Stimulated activated CD4-positive, alpha-beta T cell treated with anti-CD3 and anti-CD28 coated beads, Interleukin-4, amount 100 ng/mL, for 4 hours (primary cell): Measurements from ENCODE around the gene SHLD1.

ENCODE experiments used
- DNase-seq, 2 experiments: peaks; one replicate each; pipeline ENCODE4 v3.0.0-alpha.2; 2020

SHLD1 gene

GRCh38 chr20:5827098-5827853 lies 77.1 kb downstream of the SHLD1 start:
- no peak for DNase-seq

- DNase-seq, result no peak
Observed at GRCh38 chr20:5827861-5828260, 77.7 kb downstream of the SHLD1 start.

DNA sequence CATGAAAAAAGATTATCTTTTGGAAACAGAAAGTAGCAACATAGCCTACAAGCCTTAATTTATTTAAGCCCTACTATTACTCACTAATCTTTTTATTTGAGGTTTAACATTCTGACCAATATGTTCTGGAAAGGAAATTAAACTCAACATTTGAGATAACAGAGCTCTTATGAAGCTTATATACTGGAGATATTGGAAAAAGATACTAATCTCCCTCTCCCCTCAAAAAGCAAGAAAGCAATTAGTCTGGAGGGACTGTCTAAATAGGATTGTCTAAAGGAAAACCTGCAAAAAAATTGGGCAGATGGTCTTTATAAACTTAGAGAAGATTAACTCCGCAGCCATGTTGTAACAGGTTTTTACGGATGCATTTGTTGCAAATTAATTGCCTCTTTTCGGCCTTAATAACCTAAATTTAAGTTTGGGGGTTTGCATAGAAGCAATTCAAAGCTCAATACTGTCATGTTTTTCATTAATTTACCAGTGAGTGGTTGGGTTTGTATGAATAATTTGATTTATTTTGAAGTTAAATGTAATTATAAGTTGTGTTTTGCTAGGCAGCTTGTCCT lies 79.1 kb downstream of the SHLD1 start:
- no peak for DNase-seq

- no peak for DNase-seq
Observed at GRCh38 chr20:5831539-5832237, 81.5 kb downstream of the SHLD1 start.

GRCh38 chr20:5833309-5833941 lies 83.2 kb downstream of the SHLD1 start:
- DNase-seq, result no peak

DNA sequence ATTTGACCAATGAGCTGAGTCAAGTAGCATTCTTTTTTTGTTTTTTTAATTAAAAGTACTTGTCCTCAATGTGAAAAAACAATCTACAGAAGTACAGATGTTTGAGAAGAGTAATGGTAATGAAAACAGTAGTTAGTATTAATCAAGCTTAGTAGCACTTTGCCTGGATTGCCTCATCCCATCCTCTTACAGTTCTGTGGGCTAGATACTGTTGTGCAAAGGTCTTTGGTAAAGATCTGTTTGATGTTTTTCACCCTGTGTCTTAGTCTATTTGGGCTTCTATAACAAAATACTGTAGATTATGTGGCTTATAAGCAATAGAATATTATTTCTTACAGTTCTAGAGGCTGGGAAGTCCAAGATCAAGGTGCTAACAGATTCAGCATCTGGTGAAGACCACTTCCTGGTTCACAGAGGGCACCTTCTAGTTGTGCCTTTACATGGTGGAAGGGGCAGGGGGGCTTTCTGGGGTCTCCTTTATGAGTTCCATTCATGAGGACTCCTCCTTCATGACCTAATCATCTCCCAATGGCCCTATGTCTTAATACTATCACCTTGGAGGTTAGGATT lies 84.3 kb downstream of the SHLD1 start:
- DNase-seq, result no peak

DNA sequence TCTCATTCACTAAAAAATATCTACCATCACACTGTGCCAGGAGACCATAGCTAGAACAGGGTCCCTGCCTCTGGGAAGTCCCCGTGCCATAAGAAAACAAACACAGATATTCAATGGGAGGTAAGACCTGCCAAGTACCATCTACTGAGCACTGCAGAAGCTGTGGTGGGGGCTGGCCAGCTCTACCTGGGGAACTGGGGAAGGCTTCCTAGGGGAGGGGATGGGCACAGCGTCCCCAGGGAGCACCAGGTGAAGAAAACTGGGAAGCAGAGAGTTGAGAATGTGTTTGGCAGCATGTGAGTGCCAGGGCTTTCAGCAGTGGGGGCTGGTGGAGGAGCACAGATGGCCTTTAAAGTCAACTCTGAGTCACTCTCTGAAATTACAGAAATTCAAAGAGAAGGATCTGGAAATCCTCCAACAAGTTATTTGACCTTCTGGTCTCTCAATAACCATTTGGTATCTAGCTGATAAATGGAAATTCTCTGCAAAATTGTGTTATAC lies 85.2 kb downstream of the SHLD1 start:
- DNase-seq, result no peak

- DNase-seq, result no peak
Observed at GRCh38 chr20:5835871-5836270, 85.7 kb downstream of the SHLD1 start.

GRCh38 chr20:5836569-5836968 lies 86.4 kb downstream of the SHLD1 start:
- DNase-seq, result no peak

DNA sequence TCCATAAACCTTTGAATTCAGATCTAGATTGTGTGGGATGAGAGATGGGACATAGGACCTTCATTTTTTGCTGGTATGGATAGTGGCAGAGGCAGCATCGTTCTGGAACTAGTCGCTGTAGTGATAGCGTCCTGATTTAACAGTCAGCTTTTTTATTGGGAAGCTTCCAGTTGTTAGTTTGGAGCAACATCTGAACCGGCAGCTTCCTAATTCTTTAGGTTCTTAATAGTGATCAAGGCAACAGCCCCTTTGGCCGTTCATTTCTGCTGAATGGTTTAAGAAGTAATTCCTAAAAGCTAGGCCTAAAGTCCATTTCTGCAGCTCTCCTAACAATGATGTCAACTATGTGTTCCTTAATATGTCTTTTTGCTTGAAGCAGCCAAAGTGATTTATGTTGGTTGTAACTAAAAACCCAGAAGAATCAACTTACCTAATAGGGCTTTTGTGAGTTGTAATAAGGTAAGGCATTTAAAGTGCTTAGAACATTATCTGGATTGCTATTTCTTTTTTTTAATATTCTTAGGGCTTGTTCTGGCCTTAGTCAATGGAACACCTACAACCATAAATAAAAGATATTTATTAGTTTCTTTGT lies 90.3 kb downstream of the SHLD1 start:
- no peak for DNase-seq

DNA sequence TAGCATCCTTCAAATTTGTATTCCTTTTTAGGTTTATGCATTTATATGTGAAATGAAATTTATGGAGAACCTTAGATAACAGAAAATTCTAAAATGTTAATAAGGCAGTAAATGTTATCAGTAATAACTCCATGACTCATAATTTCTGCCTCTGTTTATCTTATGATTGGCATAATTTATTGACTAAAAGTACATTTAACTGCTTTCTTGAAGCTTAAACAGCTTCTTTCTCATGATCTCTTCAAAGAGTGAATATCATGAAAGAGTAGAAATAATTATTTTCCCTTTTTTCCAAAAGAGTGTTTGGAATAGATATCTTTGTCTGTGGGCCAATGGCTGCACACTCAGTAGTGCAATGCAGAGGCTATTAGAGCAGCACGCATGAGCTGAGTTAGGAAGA lies 91.3 kb downstream of the SHLD1 start:
- no peak for DNase-seq

DNA sequence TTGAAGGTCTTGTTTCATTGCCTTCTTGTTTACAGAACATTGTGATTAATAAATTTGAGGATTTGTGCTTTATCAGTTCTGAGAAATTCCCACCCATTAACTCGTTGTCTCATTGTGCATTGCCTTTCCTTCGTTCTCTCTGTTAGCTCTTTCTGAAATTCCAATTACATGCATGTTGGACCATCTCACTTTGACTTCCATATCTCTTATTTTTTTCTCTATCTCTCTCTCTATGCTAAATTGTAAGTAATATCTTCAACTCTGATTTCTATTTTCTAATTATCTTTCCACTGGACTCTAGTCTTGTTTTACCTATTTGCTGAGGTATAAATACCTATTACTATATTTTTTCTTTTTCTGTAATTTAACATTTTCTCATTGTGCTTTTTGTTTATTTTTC lies 92.3 kb downstream of the SHLD1 start:
- no peak for DNase-seq

DNA sequence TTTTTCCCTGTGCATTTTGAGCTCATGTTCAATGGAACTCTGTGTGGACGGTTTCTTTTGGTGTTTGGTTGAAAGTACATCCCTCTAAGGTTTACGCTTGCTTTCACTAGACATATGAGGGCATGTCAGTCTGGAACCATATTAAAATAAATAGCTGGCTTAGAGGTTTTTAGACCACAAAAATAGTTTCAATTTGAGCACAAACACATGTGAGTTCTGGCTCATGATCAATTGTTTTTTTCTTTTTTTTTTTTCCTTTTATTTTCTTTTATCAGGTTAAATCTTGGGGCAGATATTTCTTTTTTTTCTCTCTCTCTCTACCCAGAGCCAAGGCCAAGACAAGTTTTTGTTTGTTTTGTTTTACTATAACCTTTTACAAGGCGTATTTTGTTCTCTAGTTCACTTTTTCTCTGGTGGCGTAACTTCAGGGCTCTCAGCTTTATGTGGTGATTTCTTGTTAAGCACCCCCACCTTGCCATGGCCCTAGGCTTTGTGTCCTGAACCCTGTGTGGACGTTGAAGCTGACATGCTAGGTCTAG lies 92.9 kb downstream of the SHLD1 start:
- DNase-seq, result no peak

DNA sequence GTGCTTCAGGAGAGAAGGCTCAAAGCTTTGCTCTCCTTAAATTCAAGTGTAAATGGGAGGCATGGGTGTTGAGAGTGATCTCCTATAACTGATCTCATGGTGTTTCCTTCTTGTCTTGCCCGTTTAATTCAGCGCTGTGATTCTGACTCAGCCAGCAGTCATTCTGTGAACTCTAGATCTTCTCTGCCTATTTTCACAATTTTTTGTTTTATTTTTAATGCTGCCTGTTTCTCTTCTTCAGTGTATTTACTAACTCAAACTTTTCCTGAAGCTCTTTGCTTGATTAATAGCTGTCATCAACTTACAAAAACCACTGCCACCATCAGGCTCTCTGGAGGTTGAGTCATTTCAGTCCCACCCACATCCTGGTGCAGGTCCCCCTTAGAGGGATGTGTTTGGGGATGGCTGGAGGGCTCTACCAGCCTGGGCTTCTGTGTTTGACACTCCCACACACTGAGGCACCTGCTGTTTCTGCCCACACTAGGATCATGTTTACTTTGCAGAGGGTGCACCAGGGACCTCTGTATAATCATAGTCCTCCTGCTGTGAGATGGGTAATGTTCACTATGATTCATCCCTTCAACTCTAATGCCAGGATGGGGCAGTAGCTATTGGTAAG lies 94.0 kb downstream of the SHLD1 start:
- DNase-seq, result peak; percentile 43 to 66

GRCh38 chr20:5845681-5846615 lies 95.7 kb downstream of the SHLD1 start:
- no peak for DNase-seq

DNA sequence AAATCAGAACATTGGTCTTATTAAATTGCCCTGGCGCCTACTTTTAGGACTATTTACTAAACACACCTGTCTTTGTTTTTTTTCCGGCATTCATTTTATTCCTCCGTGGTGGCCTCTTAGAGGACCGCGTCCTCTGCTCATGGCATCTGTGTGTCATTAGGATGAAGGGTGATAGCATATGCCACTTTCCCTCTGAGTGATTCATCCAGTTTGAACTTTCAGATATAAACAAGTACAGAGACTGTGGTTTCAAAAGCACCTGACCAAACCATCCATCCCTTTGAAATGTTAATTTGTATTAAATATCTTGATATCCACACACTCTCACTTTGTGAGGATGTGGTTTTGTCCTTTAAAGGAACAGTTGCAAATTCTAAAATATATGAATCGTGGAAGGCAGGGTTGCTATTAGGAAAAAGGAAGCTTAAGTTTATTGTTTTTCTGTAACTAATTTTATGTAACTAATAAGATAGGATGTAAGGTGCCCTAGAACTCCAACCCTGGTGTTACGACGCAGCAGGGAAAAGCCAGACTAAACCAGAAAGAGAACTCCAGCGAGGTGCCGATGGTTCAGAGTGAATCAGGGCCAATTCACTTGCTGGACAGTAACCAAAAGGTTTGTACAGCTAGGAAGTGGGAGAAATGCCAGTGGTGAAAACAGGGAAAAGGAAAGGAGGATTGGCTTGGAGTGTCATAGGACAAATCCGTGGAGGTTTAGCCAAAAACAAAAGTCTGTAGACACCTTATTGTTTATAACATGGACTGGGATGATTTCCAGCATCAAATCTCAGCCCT lies 98.7 kb downstream of the SHLD1 start:
- no peak for DNase-seq

GRCh38 chr20:5855939-5856338 lies 105.7 kb downstream of the SHLD1 start:
- no peak for DNase-seq

- DNase-seq, result no peak
Observed at GRCh38 chr20:5859608-5860007, 109.4 kb downstream of the SHLD1 start.

DNA sequence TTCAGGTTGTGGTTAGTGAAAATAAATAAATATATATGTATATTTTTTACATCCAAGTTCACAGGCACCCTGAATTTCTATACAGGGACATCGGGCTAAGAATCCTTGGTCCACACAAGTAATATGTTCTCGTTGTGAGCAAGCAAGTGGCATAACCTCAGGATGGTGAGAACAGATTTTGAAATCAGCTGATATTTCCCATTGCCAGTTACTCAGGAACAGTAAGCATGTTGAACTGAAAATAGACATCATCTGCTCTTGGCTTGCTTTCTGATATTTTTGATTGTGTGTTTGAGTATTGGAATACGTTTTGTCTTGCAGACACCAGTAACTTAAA lies 112.5 kb downstream of the SHLD1 start:
- DNase-seq, result no peak
